NCI-H1417 (cell line): Measurements from ENCODE around the gene NHLH2.

Source experiments
- DNase-seq, 3 experiments: peaks; one replicate each; lab custom pipeline; 2025; lab: John Stamatoyannopoulos, UW

The NHLH2 gene

DNA sequence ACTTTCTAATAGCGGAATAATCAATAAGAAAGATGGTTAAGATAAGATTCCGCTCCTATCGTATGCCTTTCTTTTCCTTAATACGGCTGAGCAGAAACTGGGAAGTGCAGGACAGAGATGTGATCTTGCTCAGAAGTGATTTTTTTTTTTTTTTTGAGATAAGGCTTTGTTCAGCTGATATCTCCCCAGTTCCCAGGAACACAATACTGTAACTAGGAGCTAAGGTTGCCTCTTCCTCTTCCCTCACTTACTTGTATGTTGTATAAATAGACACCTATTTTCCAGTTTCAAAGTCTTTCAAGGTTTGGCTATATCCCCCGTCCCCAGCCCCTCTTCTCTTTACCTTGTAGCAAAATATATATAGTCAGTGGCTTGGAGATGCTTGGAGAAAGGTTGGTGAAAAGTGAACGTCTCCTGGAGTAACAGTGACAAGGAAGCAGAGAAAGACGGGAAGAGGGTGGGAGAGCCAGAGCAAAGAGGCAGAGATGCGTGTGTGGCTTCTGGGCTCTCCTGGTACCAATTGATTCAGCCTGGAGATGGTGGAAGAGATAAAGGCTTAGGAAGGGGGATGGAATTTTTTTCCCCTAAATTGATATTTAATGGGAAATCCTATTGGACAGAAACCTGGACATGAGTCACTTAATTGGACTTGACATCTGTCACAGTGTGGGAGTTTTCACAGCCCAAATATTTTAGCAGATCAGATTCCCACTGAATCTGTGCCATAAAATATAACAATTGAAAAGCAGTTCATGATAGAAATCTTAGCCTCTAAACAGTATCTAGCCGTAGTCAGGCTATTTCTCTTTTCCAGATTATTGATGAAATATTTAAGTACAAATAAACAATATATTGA is at the start of gene NHLH2:
TSS of gene NHLH2 (minus strand) at position 522 of the 856 bp plus-strand sequence. CDS start 2,754 bp downstream, outside the sequence.
- peak in 2 of 3 experiments; percentile 13 to 62 for DNase-seq

DNA sequence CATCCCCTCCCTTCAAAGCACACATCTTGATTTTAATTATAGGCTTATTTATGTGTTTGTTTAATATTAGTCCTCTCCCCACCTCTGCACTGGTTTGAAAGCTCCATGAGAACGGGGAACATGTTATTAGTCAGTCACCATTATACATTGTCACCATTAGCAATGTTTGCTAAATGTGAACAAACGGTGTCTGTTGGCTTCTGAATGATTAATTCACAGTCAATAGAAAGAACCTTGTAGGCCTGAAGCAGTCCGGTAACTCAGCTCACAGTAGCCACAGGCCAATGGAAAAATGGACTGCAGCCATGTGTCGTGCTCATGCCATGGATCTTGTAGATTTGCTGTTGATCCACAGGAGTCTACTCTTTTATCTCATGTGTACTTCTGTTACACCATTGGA is 49.7 kb upstream of the NHLH2 start:
- DNase-seq, result peak in 2 of 3 experiments; percentile 71 to 97

DNA sequence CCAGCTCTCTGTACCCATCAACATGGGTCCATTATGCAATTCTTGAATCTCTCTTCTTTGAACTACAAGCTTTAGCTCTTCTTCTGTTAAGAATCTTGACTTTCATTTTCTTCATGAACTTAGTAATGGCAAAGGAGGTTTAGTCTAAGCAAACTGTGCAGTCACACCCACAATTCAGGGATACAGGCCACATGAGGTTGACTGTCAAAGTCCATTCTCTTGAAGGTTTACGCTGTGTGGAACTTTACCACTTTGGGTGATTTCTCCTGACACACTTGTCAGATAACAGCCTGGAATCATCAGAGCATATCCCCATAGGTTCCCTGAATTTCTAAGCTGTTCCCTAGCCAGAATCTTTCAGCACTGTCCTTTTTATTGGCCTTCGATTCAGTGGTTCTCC is 48.0 kb upstream of the NHLH2 start:
- no peak for DNase-seq

DNA sequence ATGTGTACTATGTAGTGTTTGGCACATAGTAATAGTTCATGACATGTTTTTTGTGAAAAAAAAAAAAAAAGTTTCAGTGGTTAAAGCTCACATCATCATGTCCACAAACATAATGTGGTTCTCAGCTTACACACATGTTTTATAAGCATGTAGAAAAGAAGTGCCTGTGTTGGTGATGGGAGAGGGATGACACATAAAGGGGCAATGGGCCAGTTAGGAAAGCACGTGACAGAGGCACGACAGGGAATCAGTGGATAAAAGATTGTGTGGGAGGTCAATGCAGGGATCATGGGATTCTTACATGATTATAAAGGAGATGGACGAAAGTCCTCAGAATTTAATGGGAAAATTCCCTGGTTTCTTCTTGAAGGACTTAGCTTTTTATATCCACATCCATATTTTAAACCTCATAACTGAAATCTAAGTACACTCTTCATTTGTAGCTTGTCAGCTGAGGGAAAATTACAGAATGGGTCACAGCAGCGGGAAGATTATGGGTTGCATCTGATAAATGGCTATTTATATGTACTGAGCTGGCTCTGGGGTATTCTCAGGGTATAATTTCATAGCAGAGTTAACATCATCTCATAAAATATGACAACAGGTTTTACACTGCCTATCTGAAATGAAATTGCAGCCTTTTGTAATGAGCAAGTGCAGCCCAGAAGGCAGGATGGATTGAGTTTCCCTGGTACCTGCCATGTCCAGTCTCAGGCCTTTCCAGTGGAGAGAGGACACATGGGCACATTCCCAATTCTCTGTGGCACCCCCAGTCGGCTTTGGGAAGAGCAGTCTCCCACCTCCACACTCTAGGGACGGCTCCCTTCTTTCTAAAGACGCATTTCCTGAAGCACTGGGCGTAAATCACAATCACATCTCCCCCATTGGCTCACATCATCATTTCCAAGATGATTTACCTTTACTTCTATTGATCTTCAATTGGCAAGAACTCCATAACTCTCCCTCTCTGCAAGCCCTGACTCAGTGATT is 42.3 kb upstream of the NHLH2 start:
- peak in 2 of 3 experiments; percentile 53 to 83 for DNase-seq

DNA sequence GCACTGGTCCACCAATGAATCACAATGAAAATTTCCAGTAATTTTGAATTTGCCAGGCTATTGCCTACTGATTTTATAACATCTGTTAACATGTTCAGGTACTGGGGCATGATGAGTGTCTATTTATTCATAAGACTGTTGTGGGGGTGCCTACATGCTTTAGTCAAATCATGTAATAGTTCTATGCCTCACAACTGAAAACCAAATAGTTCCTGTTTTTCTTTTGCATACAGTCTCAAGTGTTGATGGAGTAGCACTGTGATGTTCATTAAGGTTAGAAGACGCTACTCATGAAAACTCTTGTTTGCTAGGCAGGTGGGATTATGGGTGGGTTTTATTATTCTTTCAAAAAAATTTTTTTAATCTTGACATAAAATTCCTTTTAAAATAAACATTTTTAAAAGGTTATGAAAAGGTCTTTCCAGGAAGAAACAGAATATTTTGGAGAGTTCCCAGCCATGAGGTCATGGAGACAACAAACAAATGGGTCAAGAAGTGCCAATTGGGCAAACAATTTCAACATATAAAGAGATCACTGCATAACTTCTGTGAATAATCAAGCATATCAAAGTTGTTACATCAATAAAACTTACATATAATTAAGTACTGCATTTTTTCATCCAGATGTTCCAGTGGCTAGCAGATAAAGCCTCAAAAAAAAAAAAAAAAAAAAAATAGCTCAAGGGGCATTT is 40.2 kb upstream of the NHLH2 start:
- no peak for DNase-seq

DNA sequence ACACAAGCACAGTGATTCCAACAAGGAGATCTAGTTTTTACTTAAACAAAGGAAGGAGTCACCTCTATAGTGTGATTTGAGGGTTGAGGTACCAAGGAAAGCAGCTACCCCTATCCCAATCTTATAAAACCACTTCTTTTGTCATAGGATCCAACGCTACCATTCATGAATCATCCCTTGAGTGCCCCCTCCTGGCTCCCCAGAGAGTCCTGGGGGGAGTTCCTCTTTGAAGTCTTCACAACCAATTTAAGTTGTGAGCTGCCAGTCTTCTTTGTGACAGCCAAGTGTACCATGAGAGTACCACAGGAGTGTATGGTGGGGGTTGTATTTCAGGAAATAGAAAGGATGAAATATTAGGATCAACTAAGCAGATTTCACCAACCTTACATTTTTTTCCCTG is 39.1 kb upstream of the NHLH2 start:
- peak in 1 of 3 experiments; percentile 36 for DNase-seq

DNA sequence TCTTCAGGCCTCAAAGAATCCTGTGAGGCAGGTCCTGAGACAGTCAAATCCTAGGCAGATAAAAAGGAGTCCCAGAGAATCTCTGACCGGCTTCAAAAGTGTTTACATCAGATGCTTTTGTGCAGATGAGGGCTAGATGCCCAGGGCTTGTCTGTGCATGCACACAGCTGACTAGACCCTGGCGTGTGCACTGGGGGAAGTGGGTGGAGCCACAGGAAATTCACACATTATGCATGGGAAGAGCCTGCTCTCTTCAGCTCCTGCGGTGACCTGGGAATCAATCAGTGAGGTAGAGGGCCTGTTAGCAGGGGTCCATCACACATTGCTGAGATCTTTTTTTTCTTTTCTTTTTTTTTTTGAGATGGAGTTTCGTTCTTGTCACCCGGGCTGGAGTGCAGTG is 36.6 kb upstream of the NHLH2 start:
- DNase-seq, result peak; percentile 74 to 89 (median 78)

DNA sequence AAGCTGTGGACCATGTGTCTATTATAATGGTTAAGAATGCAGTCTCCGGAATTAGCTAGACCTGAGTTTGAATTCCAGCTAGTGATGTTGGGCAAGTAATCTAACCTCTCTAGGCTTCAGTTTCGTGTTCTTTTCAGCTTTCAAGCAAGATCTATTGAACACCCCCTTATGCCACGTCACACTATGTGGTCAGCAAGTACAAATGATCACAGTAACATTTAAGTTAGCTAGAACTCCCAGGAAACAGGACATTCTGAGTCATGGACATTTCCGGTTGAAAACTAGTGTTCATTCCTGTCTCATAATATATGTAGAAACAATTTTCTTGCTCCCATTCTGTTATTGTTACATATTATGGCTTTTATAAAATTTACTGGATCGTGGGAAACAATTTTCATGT is 34.0 kb upstream of the NHLH2 start:
- DNase-seq, result no peak

DNA sequence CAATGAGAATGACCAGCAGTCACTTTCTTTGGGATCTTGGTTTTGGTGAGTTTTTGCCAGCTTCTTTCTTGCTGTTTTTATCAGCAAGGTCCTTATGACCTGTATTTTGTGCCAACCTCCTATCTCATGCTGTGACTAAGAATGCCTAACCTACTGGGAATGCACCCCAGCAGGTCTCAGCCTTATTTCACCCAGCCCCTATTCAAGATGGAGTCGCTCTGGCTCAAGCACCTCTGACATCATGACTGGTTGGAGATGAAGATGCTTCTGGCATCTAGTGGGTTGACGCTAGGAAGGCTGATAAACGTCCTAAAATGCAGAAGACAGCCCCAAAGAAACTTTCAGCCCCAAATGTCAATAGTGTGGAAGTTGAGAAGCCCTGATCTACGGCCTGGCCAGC is 33.6 kb upstream of the NHLH2 start:
- no peak for DNase-seq

DNA sequence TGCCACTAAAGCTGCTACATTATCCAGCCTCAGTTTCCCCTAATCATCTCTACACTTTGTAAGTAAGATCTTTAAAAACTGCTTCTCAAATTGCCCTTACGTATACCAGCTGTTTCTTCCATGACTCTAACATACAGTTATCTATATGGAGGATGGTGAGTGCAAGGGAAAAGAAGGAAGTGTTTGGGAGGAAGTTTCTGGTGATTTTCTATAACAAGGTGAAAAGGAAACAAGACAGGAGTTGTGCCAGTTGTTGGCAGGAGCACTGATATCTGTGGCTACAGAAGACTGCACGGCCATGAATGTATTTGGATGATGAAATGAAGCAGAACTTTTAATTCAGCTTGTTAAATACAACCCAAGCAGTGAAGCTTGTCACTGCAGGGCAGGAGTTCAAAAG is 32.3 kb upstream of the NHLH2 start:
- no peak for DNase-seq

DNA sequence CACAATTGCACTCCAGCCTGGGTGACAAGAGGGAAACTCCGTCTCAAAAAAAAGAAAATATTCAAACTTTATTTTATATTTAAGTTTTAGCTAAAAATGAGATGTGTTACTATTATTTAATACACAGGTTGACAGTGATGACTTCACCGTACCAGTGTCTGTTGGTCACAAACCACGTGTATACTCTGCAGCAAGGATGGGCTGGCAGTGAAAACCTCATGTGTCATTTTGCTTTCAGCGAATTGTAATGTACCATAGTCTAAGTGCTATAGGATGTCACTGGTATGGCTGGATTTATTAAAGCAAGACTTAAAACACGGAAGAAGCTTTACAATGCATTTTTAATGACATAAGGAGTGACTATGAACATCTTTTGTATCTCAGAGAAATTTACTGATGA is 28.1 kb upstream of the NHLH2 start:
- DNase-seq, result no peak

DNA sequence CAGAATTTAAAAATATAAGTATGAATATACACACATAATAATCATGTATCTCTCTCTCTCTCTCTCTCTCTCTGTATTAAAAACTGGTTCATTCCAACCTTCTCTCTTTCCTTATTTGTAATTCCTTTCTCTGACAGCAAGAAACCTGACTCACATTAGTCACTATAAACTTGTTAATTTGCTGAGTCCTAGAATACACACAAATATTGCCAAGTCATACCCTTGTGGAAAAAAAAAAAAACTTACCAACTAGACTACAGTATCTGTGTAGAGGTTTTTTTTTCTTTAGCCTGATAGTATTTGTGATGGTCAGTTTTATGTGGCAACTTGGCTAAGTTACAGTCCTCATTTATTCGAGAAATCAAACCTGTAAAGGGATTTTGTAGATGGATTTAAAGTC is 26.3 kb upstream of the NHLH2 start:
- DNase-seq, result no peak

DNA sequence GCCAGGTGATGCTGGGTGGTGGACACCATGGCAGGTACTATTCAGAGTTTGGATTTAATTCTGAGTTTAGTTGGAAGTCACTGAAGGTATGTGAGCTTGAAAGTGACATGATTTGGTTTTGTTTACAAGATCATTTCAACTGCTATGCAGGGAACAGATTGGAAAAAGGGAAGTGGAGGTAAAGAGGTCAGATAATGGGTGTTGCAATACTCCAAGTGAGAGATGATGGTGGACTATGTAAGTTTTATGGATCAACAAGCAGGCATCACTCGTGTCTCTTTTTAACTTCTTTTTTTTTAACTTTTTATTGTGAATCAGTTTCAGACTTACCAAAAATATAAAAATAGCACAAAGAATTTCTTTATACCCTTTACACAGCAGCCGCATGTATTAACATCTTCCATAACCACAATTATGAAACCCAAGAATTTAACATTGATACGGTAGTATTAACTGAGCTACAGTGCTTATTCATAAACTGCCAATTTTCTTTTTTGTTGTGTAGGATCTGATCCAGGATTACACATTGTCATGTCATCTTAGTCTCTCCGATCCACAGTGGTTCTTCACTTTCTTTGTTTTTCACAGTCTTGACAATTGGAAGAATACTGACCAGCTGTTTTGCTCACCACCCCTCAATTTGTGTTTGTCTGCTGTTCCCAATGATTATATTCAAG is 24.9 kb upstream of the NHLH2 start:
- no peak for DNase-seq

DNA sequence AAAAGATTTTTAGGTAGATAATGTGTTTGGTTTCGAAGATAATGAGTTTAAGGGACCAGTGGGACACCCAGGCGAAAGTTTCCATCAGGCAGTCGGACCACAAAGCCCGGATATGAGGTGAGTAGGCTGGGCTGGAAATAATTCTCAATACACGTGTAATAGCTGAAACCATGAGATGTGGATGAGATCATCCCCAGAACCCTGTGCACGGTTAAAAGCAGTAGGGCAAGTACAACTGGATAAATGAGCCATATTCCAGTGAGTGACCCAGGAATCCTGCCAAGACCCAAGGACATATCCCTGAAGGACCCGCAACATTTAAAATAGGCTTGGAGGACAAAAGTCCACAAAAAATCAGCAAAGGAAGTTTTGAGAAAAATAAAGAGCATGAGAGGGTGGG is 21.5 kb upstream of the NHLH2 start:
- DNase-seq, result no peak

DNA sequence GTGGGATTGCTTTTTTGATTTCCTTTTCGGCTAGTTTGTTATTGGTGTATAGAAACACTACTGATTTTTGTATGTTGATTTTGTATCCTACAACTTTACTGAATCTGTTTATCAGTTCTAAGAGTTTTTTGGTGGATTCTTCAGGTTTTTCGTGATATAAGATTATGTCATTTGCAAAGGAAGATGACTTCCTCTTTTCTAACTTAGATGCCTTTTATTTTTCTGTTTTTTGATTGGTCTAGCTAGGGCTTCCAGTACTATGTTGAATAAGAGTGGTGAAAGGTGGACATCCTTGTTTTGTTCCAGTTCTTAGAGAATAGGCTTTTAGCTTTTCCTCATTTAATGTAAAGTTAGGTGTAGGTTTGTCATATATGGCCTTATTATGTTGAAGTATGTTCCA is 13.1 kb upstream of the NHLH2 start:
- no peak for DNase-seq

DNA sequence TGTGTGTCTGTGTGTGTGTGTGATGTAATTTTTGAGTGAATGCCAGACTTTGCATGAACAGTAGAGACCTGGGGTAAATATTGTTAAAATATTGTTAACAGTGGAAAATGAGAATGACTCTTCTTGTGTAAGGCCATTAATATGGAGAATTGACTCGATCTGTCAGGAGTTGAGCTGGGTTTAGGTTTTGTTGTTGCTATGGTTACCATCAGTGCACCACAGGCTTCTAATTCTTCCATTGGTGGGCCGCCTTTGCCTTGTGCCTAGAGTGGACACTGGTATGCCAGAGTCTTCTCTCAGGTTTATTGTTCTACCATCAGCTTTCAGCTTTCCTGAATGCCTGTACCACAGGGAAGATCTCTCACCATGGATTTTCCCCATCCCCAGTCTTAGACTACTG is 10.0 kb upstream of the NHLH2 start:
- DNase-seq, result no peak

DNA sequence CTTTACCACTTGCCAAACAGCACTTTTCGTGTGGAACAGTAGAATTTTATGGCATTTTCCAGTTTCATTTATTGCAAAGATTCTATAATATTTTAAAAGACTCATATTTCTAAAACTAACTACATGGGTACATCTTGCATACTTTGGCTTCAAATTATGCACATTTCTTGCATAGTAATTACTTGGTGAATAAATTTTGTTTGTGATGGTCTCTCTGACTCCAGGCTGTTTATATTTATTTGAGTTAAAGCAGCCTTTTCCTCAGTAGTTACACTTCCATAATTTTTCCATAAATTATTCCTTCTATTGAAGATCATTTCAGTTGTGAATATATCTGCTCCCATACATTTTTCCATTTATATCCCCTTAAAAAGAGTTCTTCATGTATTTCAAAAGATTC is 6.9 kb upstream of the NHLH2 start:
- DNase-seq, result no peak

DNA sequence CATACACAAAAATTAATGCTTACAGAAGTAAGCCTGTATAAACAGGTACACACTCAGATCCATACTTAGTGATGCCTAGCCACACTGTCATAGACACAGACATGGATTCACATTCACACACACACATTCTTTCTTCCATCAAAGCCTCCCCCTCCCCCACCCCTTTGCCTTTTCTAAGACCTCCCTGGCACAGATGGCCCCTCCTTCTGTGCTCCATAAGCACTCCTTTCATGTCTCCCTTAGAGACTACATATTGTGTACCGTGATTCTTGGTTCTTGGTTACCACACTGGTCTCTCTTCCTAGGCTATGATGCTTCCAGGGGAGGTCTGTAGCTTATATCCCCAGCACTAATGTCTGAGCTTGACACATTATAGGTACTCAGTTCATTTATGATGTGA is 2.0 kb upstream of the NHLH2 start:
- no peak for DNase-seq

DNA sequence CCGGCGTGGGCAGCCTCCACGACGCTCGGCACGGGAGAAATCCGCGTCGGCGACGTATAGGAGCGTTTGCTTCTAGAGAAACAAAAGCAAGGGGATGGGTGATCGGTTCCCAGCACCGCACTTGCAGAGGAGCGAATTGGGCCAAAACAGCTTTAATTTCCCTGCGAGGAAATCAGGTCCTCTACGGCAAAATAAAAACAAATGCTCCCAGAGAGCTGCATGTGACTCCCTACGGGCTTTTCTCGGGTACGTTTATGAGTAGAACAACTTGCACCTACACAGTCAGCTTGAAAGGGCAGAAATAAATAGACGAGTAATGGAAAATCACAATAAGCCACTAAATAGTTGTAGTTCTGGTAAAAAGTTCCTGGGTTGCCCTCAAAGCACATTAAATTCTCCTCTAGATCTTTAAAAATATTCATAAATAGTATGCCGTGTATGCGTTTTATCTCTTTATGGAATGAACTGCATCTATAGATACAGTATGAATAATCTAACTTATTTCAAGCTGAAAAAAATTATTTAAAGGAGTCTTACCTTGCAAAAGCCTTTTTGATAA is 1.2 kb downstream of the NHLH2 start:
- peak in 1 of 3 experiments; percentile 84 for DNase-seq

DNA sequence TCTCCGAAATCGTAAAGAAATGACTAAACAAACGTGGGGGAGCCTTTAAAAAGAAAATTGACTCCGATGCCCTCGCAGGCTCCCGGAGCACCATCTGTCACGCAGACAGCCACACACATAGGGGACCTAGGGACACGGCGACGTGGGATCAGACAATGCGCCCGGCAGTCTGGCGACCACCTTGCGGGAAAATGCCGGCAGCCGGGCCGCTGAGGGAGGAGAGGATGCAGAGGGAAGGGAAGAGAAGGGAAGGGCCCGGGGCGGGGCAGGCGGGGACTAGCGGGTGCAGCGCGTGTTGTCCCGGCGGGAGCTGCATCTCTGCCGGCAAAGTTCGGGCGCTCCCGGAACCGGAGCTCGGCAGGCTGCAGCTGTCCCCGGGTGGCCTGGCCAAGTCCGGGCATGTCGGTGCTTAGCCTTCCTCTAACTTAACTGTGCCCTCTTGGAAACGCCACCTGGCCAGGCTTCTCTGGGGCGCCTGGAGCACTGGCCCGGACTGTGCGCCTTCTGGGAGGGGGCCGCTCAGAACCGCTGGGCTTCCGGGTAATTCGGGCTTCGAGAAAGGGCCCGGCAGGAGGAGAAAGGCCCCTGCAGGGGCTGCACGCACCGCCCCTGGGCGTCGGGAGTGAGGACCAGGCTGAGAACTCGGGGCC is 1.8 kb downstream of the NHLH2 start:
- DNase-seq, result peak in 2 of 3 experiments; percentile 83 to 84
